Neutrophil (primary cell): ENCODE data around the gene TMEM39A.

Experiments used
- H3K27ac ChIP-seq: fragments of 200-600 bp; sonication (generic); 2 replicates; pipeline ENCODE4 v1.5.1; 2016; ENCODE audit warnings: mild to moderate bottlenecking, moderate library complexity
- H3K27me3 ChIP-seq: fragments of 200-600 bp; sonication (generic); 2 replicates; pipeline ENCODE4 v1.6.0; 2016; ENCODE audit warnings: mild to moderate bottlenecking
- H3K36me3 ChIP-seq: fragments of 200-600 bp; sonication (generic); 2 replicates; pipeline ENCODE4 v1.5.1; 2017
- H3K4me1 ChIP-seq, 2 experiments: fragments of 200-600 bp in 1 of 2; sonication (generic) in 1 of 2; 1 replicate in 1 of 2; 2 replicates in 1 of 2; pipeline versions ENCODE4 v1.5.1 to v1.6.1; 2013 to 2016; ENCODE audit warnings: low read depth in 1 of 2, low read length in 1 of 2, mild to moderate bottlenecking in 1 of 2, moderate library complexity in 1 of 2; ENCODE audit not compliant: control insufficient read depth in 1 of 2, insufficient read depth in 1 of 2
- H3K4me3 ChIP-seq, 2 experiments: fragments of 200-600 bp in 1 of 2; sonication (generic) in 1 of 2; 1 replicate in 1 of 2; 2 replicates in 1 of 2; pipeline ENCODE4 v1.5.1; 2013 to 2016; ENCODE audit warnings: low read depth in 1 of 2, low read length in 1 of 2, mild to moderate bottlenecking in 1 of 2, moderate library complexity in 1 of 2
- H3K9me3 ChIP-seq: fragments of 200-600 bp; sonication (generic); 2 replicates; pipeline ENCODE4 v1.5.1; 2016
- TF ChIP-seq, protein P1 (sequence below): fragments of 200-600 bp; sonication (generic); IDR thresholded peaks from 2 replicates; pipeline ENCODE4 v1.5.1; 2016; ENCODE audit warnings: antibody characterized with exemption

TMEM39A gene, protein sequence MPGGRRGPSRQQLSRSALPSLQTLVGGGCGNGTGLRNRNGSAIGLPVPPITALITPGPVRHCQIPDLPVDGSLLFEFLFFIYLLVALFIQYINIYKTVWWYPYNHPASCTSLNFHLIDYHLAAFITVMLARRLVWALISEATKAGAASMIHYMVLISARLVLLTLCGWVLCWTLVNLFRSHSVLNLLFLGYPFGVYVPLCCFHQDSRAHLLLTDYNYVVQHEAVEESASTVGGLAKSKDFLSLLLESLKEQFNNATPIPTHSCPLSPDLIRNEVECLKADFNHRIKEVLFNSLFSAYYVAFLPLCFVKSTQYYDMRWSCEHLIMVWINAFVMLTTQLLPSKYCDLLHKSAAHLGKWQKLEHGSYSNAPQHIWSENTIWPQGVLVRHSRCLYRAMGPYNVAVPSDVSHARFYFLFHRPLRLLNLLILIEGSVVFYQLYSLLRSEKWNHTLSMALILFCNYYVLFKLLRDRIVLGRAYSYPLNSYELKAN

DNA sequence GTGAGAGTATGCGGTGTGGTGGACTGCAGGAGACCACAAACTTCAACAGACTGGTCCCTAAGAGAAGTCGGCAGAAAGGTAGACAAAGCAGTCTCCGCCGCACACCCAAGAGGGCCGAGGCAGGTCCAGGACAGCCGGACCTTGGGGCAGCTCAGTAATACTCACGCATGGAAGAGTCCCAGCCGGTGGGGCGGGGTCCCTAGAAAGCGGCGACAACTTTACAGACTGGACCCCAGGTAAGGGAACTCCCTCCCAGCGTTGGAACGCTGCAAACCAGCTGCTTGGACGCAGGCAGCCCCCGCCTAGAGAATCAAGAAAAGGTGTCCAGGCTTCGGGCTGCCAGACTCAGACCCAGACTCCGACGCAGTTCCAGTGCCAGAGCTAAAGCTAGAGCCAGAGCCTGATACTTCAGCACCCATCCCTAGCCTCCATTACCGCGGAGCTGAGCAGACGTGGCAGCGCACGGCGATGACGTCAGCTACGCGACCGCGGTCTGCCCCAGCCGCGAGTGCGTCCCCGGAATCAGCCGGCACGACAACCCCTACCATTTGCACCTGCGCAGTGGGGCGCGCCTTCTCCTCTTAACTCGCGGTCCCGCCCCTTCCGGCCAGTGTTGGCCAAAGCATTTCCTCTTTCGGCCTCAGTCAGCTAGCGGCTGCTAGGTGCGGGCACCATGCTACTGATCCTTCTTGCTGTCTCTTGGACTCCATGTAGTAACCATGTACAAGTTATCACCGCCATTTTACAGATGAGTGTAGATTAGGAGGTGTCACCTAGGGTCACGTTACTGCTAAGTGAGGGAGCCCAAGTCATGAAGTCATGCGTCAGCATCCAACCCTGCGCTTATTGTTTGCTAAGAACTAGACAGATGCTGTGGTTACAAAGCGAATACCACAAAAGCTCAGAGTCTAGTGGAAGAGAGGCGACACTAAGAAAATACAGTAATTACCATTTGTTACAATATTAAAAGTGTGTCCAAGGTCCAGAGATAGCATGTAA is at the start of gene TMEM39A:
Gene TMEM39A, minus strand, starts transcription at position 445 of the 999 bp plus-strand sequence. CDS start 1,541 bp downstream, outside the sequence.
- peak within 1 kb of the TSS; percentile 87 for H3K27ac ChIP-seq
- H3K4me1 ChIP-seq, result peaks cover 31 to 36% of the 10 kb centered on the region in 2 experiments
- H3K9me3 ChIP-seq, result no peaks in the 10 kb centered on the region
- H3K4me3 ChIP-seq, result peak within 1 kb of the TSS; percentile 80 to 88
- peaks cover 8% of the 10 kb centered on the region for H3K36me3 ChIP-seq
- TF ChIP-seq, protein P1, sequence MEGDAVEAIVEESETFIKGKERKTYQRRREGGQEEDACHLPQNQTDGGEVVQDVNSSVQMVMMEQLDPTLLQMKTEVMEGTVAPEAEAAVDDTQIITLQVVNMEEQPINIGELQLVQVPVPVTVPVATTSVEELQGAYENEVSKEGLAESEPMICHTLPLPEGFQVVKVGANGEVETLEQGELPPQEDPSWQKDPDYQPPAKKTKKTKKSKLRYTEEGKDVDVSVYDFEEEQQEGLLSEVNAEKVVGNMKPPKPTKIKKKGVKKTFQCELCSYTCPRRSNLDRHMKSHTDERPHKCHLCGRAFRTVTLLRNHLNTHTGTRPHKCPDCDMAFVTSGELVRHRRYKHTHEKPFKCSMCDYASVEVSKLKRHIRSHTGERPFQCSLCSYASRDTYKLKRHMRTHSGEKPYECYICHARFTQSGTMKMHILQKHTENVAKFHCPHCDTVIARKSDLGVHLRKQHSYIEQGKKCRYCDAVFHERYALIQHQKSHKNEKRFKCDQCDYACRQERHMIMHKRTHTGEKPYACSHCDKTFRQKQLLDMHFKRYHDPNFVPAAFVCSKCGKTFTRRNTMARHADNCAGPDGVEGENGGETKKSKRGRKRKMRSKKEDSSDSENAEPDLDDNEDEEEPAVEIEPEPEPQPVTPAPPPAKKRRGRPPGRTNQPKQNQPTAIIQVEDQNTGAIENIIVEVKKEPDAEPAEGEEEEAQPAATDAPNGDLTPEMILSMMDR, result peak; percentile 66
- H3K27me3 ChIP-seq, result no peaks in the 10 kb centered on the region

DNA sequence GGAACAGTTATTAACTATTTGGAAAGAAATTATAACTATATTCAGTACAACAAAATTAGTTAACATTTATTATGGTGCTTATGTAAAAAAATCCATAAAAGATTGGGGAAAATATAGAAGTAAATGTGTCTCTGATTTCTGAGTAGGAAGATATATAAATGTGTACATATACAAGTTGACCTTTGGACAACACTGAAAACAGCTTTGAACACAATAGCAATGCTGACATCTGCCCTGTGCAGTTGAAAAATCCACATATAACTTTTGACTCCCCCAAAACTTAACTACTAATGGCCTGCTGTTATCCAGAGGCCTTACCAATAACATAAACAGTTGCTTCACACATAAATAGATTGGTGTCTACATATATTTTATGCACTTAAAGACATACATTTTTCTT is 47.3 kb upstream of the TMEM39A start:
- TF ChIP-seq, protein P1, result no peak
- H3K9me3 ChIP-seq, result no peaks in the 10 kb centered on the region
- H3K4me3 ChIP-seq, result no peak overlapping the region
- H3K27ac ChIP-seq, result no peak overlapping the region
- no peaks in the 10 kb centered on the region for H3K27me3 ChIP-seq
- no peaks in the 10 kb centered on the region for H3K4me1 ChIP-seq
- peaks cover 45% of the 10 kb centered on the region for H3K36me3 ChIP-seq

DNA sequence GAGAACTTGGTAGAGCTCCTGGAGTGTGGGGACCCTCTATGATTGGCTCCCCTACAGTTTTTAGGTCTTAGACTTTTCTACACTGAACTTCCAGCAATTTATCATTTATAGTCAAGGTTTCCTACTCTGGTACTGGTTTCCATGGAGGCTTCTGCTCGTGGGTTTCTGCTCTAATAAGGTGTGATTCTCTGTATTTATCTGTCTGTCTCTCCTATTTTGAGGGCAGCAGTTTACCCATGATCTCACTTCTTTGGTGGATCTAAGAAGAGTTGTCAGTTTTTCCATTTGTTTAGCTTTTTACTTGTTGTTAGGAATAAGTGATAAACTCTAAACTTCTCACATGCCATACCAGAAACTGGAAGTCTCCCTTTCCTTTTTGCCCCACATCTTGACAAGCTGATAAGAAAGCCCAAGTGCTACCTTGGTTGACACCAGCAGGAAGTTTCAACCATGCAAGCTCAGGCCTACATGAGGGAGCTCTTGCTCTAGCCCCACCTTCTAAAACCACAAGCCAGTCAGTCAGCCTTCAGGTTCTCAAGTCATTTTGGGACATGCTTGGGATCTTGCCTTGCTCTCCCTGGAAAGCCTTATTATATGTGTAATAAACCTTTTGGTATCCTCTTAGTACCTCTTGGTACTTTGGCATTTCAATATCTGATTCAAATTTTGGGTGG is 44.9 kb upstream of the TMEM39A start:
- no peaks in the 10 kb centered on the region for H3K9me3 ChIP-seq
- H3K4me3 ChIP-seq, result no peak overlapping the region
- peaks cover 40% of the 10 kb centered on the region for H3K36me3 ChIP-seq
- TF ChIP-seq, protein P1, result no peak
- no peaks in the 10 kb centered on the region for H3K4me1 ChIP-seq
- H3K27me3 ChIP-seq, result no peaks in the 10 kb centered on the region
- no peak overlapping the region for H3K27ac ChIP-seq

DNA sequence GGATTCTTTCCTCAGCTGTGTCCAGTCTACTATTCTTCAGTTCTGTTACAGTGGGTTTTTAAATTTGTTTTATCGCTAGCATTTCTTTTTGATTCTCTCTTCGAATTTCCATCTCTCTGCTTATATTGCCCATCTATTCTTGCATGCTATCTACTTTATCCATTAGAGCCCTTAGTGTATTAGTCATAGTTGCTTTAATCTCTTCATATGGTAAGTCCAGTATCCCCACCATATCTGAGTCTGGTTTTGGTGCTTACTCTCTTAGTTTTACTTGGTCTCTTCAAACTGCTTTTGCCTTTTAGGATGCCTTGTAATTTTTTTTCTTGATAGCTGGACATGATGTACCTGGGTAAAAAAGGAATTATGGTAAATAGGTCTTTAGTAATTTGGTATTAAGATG is 44.0 kb upstream of the TMEM39A start:
- Histone ChIP-seq H3K9me3 (no peaks in the 10 kb centered on the region), H3K4me1 (no peaks in the 10 kb centered on the region), H3K27me3 (no peaks in the 10 kb centered on the region), H3K36me3 (peaks cover 34% of the 10 kb centered on the region), H3K4me3 (no peak overlapping the region), H3K27ac (no peak overlapping the region)
- TF ChIP-seq, protein P1, result no peak

DNA sequence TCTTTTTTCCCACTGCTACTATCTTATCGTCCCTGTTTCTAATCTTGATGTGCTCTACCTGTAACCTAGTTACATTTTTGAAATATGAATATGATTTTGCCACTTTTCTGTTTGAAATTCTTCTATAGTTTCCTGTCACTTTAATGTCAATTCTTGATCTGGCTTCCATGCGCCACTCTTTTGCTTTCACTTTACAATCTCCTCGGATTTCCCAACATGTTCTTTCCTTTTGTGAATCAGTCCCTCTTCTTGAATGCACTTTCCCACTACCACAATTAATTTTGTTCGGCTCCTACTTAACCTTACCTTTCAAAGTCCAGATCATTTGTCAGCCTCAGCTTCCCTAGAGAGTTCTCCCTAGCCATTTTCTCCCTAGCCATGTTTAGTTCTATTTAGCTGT is 43.2 kb upstream of the TMEM39A start:
- Histone ChIP-seq H3K27ac (no peak overlapping the region), H3K4me1 (no peaks in the 10 kb centered on the region), H3K27me3 (no peaks in the 10 kb centered on the region), H3K4me3 (no peak overlapping the region), H3K36me3 (peaks cover 34% of the 10 kb centered on the region), H3K9me3 (no peaks in the 10 kb centered on the region)
- TF ChIP-seq, protein P1, result no peak
